ENCODE results near the gene ROGDI. TPM values are rescaled to one million over a fixed set of nuclear protein-coding genes. Genes with fewer than 3 reads are reported as not detected.

Gene ROGDI
- total RNA-seq, 1 donor from 2014 or later, result 7.0 TPM

Other genes with a start within 250 kb of the ROGDI start
- 0.05 and 0.16 TPM in 2 replicates for gene C16orf96, start 246.3 kb downstream of the ROGDI start, total RNA-seq
- gene UBALD1, start 187.7 kb downstream of the ROGDI start, total RNA-seq, result 19.6 and 22.1 TPM in 2 replicates
- 87.0 and 87.8 TPM in 2 replicates for gene MGRN1, start 177.8 kb downstream of the ROGDI start, total RNA-seq
- gene NUDT16L1, start 109.1 kb downstream of the ROGDI start, total RNA-seq, result 33.4 and 34.7 TPM in 2 replicates
- gene ANKS3, start 68.4 kb downstream of the ROGDI start, total RNA-seq, result 12.8 and 15.9 TPM in 2 replicates
- gene DNAAF8, start 68.1 kb downstream of the ROGDI start, total RNA-seq, result 0.11 and 0.25 TPM in 2 replicates
- 16.1 and 20.2 TPM in 2 replicates for gene ZNF500, start 35.5 kb downstream of the ROGDI start, total RNA-seq
- gene SEPTIN12, start 14.3 kb downstream of the ROGDI start, total RNA-seq, result not detected in 2 replicates
- not detected in 2 replicates for gene SMIM22, start 7.3 kb downstream of the ROGDI start, total RNA-seq
- gene GLYR1, start 44.7 kb upstream of the ROGDI start, total RNA-seq, result 114 and 116 TPM in 2 replicates
- gene UBN1, start 44.8 kb upstream of the ROGDI start, total RNA-seq, result 38.9 and 42.0 TPM in 2 replicates
- not detected in 2 replicates for gene PPL, start 134.5 kb upstream of the ROGDI start, total RNA-seq
- not detected in 2 replicates for gene SEC14L5, start 155.7 kb upstream of the ROGDI start, total RNA-seq
- gene NAGPA, start 231.3 kb upstream of the ROGDI start, total RNA-seq, result 13.7 and 14.0 TPM in 2 replicates

Measured in T-helper 2 cell treated with Interferon-gamma antibody and Interleukin-4, amounts not matched to agents 100 ng/mL and 5 ng/mL, for 36 hours (primary cell).